ENCODE data around the gene CST6. TPM values are rescaled to one million over a fixed set of nuclear protein-coding genes. Genes with fewer than 3 reads are reported as not detected.

CST6 gene
- total and polyA plus RNA-seq, 2 donors (not counting 3 experiments of a cell fraction or from before 2014, with no cell fraction given), result 0.46 to 2.2 TPM

GRCh38 chr11:66015936-66016792, 4.4 kb downstream of the CST6 start:
- H3K79me2 ChIP-seq (ENCODE audit: control insufficient read depth, insufficient read depth, low read length), result no peaks in the 10 kb centered on the region
- no peak overlapping the region for H3K4me3 ChIP-seq (replicated peaks in 1 of 3; ENCODE audit: insufficient read depth in 1 of 3, low read depth in 1 of 3, low read length in 3 of 3)
- DNase-seq (ENCODE audit: low read depth, low spot score), result no peak
- no peaks in the 10 kb centered on the region for H4K20me1 ChIP-seq (replicated peaks; ENCODE audit: control insufficient read depth, extremely low read depth, insufficient read depth, low read length)
- H3K27ac ChIP-seq (ENCODE audit: insufficient read depth, low read depth, low read length), result peak overlapping the region; percentile 84
- peak overlapping the region; percentile 17 for H3K4me2 ChIP-seq (ENCODE audit: insufficient read depth, low read length)
- no peaks in the 10 kb centered on the region for H3K9me1 ChIP-seq (replicated peaks; ENCODE audit: control insufficient read depth, extremely low read depth, insufficient read depth, low read length)
- ChIA-PET POLR2A (no interaction called here), CTCF (interaction anchor here (0.9 to 1.8 kb wide), 4 partner anchors 11 to 125 kb away, joined by 4 to 5 read pairs (median 5); no protein-coding TSS in a partner anchor)
- BruUV-seq (replicated peaks), result no TSS peak
- H2AFZ ChIP-seq (ENCODE audit: low read depth, low read length), result peak overlapping the region; percentile 43
- peaks cover 2% of the 10 kb centered on the region in 2 experiments for H3K27me3 ChIP-seq (ENCODE audit: control insufficient read depth in 2 of 2, insufficient read depth in 2 of 2, low read length in 2 of 2)
- H3K36me3 ChIP-seq (ENCODE audit: control insufficient read depth in 2 of 2, extremely low read depth in 1 of 2, insufficient read depth in 2 of 2, low read length in 2 of 2), result no peaks in the 10 kb centered on the region
- no peaks in the 10 kb centered on the region for H3K9me3 ChIP-seq (replicated peaks; ENCODE audit: control insufficient read depth, insufficient read depth, low read length)
- FAIRE-seq, result no peak
- TF ChIP-seq GATA2 (IDR thresholded peaks at IDR 0.05; ENCODE audit: insufficient read depth, insufficient read length, low read depth, low read length) (peak; percentile 9), FOS (IDR thresholded peaks at IDR 0.05; ENCODE audit: borderline replicate concordance, insufficient read depth, low read length) (no peak), MAX (IDR thresholded peaks at IDR 0.05; ENCODE audit: insufficient read depth, insufficient read length) (no peak), CTCF (IDR thresholded peaks at IDR 0.05; ENCODE audit: extremely low read depth in 1 of 2, insufficient read depth in 1 of 2, low read depth in 1 of 2, low read length in 2 of 2) (no peak)
- dilution Hi-C loops (cut with MboI; ENCODE audit: extremely low pct_ligation_motif_present, low sequenced_read_pairs) (no loop called here), intact Hi-C loops (cut with micrococcal nuclease) (no loop called here)
- H3K4me1 ChIP-seq (ENCODE audit: control insufficient read depth, extremely low read depth, insufficient read depth, low read length), result peaks cover 29% of the 10 kb centered on the region
- peak overlapping the region; percentile 24 for H3K9ac ChIP-seq (replicated peaks; ENCODE audit: extremely low read depth, insufficient read depth, low read length)
